Duodenal mucosa (tissue), 2 donors: Measurements from ENCODE around the gene TSHZ2.

Experiments used
- H3K27ac ChIP-seq: one replicate; pipeline ENCODE4 v1.7.0; 2013; ENCODE audit warnings: low read depth, low read length
- H3K27me3 ChIP-seq, 2 donors: one replicate each; pipeline ENCODE4 v1.7.0; 2013; ENCODE audit warnings: low read length in 2 of 2, control low read depth in 1 of 2; ENCODE audit not compliant: insufficient read depth in 2 of 2, control insufficient read depth in 1 of 2
- H3K36me3 ChIP-seq, 2 donors: one replicate each; pipeline ENCODE4 v1.7.0; 2013; ENCODE audit warnings: low read length in 2 of 2, control low read depth in 1 of 2; ENCODE audit not compliant: insufficient read depth in 2 of 2, control insufficient read depth in 1 of 2
- H3K4me1 ChIP-seq, 2 donors: one replicate each; pipeline ENCODE4 v1.7.0; 2013; ENCODE audit warnings: low read length in 2 of 2, control low read depth in 1 of 2; ENCODE audit not compliant: insufficient read depth in 2 of 2, control insufficient read depth in 1 of 2
- H3K4me3 ChIP-seq, 2 donors: one replicate each; pipeline ENCODE4 v1.7.0; 2013; ENCODE audit warnings: low read length in 2 of 2, low read depth in 1 of 2
- H3K9ac ChIP-seq, 2 donors: one replicate each; pipeline ENCODE4 v1.7.0; 2013; ENCODE audit warnings: low read length in 2 of 2, low read depth in 1 of 2
- H3K9me3 ChIP-seq, 2 donors: one replicate each; pipeline ENCODE4 v1.7.0; 2013; ENCODE audit warnings: low read length in 2 of 2, control low read depth in 1 of 2; ENCODE audit not compliant: control insufficient read depth in 1 of 2

The TSHZ2 gene

DNA sequence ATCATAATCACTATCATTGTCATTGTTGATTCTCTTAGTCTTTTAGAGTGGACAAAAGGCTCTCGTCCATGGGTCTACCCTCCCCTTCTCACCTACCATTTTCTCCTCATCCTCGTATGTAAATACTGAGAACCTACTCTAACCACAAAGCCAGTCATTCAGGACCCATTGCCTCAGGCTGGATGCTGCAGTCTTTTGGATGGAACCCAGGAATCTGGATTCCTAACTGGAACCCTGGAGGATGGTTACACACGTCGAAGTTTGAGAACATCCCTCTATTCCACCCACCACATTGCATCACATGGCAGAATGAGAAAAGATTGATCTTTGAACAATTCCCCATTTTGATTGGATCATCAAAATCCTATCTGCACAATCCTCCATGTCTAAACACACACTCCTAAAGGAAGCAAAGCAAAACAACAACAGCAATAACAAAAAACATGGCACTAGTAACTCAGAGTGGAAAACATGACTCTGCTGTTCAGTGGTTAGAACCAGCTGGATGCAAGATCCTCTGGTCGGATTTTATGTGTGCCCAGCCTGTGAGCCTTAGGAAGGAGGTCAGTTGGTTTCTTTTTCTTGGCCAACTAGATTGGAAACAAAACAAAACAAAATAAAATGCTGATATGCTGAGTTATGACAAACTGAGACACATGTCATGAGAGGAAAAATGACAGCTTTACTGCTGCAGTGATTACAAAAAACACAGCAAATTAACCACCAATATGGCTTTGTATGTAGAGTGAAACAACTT, 38.0 kb downstream of the TSHZ2 start:
- no peaks in the 10 kb centered on the region for H3K36me3 ChIP-seq
- H3K27me3 ChIP-seq, result no peaks in the 10 kb centered on the region
- no peak overlapping the region for H3K27ac ChIP-seq
- no peak overlapping the region for H3K9ac ChIP-seq
- H3K4me1 ChIP-seq, result no peaks in the 10 kb centered on the region
- no peak overlapping the region for H3K4me3 ChIP-seq
- peaks cover 3 to 5% of the 10 kb centered on the region in 2 donors for H3K9me3 ChIP-seq

DNA sequence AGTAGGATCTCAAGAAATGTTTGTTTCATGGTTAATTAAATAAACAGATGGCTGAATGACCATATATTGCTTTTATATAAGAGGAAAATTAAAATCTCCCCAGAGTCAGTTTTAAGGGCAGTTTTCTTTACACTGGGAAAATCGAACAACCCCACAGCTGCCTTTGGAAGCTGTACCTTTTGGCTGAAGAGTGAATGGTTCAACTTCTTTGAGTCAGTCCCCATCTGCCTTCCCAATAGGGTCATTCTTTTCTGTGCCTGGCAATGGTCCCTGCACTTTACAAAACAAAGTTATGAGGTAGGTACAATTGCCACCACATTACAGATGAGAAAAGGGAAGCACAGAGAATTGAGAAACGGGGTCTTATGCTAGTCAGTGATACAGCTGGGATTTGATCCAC, 39.5 kb downstream of the TSHZ2 start:
- Histone ChIP-seq H3K4me1 (no peaks in the 10 kb centered on the region), H3K9ac (no peak overlapping the region), H3K9me3 (peaks cover 3 to 5% of the 10 kb centered on the region in 2 donors), H3K36me3 (no peaks in the 10 kb centered on the region), H3K27me3 (no peaks in the 10 kb centered on the region), H3K4me3 (no peak overlapping the region), H3K27ac (no peak overlapping the region)

DNA sequence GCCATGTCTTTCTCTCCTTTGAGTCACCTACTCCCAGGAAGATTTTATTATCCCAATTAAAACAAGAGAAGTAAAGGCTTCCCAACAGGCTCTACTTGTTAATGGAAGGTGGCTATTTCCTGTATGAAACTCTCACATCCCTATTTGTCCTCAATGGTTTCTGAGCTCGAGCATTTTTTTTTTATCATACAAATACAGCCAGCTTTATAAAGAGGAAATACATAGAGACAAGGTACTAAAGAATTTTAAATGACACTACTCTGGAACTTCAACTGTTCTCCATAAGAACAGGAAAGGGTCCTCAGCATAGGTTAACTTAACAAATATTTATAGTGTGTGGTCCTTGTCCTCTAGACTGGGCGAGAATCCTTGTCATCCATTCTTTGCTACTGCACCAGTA, 41.0 kb downstream of the TSHZ2 start:
- Histone ChIP-seq H3K36me3 (no peaks in the 10 kb centered on the region), H3K9me3 (peaks cover 3 to 5% of the 10 kb centered on the region in 2 donors), H3K9ac (no peak overlapping the region), H3K4me3 (no peak overlapping the region), H3K4me1 (no peaks in the 10 kb centered on the region), H3K27me3 (no peaks in the 10 kb centered on the region), H3K27ac (no peak overlapping the region)

DNA sequence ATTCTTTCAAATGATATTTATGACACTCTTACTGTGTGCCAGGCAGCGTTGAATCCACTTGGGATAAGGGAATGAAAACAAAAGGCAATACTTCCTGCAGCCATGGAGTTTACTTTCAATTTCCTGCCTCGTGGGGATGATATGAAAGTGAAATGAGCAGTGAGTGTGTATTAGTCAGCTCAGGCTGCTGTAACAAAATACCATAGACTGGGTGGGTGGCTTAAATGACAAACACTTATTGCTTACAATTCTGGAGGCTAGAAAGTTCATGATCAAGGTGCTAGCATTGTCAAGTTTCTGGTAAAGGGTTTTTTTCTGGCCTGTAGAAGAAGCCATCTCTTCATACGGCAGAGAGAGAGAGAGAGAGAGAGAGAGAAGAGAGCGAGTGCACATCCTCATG, 41.7 kb downstream of the TSHZ2 start:
- H3K4me3 ChIP-seq, result no peak overlapping the region
- no peak overlapping the region for H3K27ac ChIP-seq
- H3K36me3 ChIP-seq, result no peaks in the 10 kb centered on the region
- no peak overlapping the region for H3K9ac ChIP-seq
- no peaks in the 10 kb centered on the region for H3K4me1 ChIP-seq
- H3K27me3 ChIP-seq, result no peaks in the 10 kb centered on the region
- H3K9me3 ChIP-seq, result peaks cover 3 to 5% of the 10 kb centered on the region in 2 donors

DNA sequence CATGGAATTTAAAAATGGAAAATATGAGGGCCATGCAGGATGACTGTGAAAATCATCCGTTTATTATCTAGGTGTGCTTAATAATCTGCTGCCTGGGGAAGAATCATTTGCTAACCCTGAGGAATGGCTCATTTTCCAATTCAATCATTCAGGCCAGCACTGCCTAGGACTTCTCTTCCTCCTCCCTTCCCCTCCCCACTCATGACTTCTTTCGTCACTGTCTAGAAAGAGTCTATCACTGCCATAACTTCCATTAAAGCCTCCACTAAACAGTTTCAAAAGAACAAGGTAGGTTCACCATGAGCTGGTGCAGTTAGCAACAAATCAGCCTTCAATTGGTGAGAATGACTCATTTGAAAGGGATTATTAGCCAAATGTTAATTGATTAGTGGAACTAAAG, 43.9 kb downstream of the TSHZ2 start:
- Histone ChIP-seq H3K9me3 (peaks cover 3 to 5% of the 10 kb centered on the region in 2 donors), H3K4me3 (no peak overlapping the region), H3K36me3 (no peaks in the 10 kb centered on the region), H3K27ac (no peak overlapping the region), H3K9ac (no peak overlapping the region), H3K4me1 (no peaks in the 10 kb centered on the region), H3K27me3 (no peaks in the 10 kb centered on the region)

DNA sequence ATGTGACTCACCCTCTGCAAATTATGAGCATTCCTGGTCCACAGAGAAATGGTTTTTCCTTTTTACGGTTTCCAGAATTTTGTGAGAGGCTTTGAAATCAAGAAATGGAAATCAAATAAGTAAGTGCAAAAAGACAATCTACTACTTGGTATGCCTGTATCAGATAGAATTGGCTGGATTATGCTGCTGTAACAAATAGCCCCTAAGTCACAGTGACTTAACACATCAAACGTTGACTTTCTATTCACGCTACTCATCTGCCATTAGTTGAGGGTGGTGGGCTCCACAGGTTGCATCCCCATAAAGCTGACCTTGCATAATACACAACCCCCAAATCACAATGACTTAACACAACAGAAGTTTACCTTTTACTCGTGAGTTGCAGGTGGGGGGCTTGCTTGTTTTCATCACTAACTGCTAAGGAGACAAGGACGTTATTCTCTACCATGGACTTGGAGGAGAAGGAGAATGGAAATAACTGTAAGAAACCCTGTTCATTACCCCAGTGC, 44.4 kb downstream of the TSHZ2 start:
- no peaks in the 10 kb centered on the region for H3K36me3 ChIP-seq
- H3K9ac ChIP-seq, result no peak overlapping the region
- no peak overlapping the region for H3K27ac ChIP-seq
- no peaks in the 10 kb centered on the region for H3K27me3 ChIP-seq
- H3K4me1 ChIP-seq, result no peaks in the 10 kb centered on the region
- H3K4me3 ChIP-seq, result no peak overlapping the region
- peaks cover 3 to 5% of the 10 kb centered on the region in 2 donors for H3K9me3 ChIP-seq

DNA sequence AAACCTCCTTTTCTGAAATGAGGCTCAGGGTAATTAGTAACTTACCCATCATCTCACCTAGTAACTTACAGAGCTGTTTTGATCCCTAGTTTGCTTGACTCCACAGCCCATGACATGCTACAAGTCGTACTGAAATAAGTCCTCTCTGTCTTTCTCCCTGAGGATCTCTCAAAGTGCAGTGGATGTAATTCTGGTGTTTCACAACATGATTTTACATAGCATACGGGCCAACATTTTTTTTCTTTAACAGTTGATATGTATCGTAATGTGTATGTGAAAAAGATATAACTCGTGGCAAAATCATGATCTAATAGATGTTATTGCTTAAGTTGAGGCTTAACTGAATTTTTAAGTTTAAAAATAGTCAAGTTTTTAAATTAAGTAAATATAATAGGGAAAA, 45.0 kb downstream of the TSHZ2 start:
- Histone ChIP-seq H3K4me3 (no peak overlapping the region), H3K9me3 (peaks cover 3 to 5% of the 10 kb centered on the region in 2 donors), H3K36me3 (no peaks in the 10 kb centered on the region), H3K27ac (no peak overlapping the region), H3K27me3 (no peaks in the 10 kb centered on the region), H3K9ac (no peak overlapping the region), H3K4me1 (no peaks in the 10 kb centered on the region)

DNA sequence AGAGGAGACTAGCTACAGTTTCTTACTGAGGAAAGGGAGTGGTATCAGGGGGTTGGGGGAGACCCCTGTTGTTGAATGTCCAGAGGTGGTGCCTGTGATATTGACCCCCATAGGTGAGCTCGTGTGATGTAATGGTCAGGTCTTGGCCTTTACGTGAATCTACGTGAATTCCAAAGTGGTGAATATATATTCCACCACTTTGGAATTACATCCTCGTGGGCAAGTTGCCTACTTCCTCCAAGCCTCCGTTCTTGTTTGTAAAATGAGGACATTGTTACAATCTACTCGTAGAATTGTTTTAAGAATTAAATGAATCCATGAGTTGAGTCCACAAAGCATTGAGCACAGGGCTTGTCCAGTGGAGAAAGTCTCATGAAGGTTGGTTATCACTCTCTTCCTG, 47.3 kb downstream of the TSHZ2 start:
- Histone ChIP-seq H3K27ac (no peak overlapping the region), H3K9me3 (no peaks in the 10 kb centered on the region), H3K9ac (no peak overlapping the region), H3K36me3 (no peaks in the 10 kb centered on the region), H3K4me3 (no peak overlapping the region), H3K27me3 (no peaks in the 10 kb centered on the region), H3K4me1 (no peaks in the 10 kb centered on the region)

DNA sequence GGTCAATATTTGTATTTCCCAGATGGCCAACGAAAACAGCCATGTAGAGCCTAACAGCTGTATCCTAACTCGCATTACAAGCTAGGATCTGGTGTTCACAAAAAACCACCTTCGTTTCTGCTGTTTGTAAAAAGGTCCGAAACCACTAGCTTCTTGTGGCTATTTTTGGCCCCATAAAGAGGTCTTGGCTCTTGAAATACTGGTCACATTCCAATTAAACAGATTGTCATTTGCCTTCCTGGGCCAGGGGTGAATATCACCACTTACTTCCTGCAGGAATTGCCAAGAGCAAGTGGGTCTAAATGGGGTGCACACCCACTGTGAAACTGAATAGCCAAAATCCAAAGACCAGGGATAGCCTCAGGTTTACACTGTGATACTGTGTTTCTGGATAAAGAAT, 48.2 kb downstream of the TSHZ2 start:
- Histone ChIP-seq H3K4me3 (no peak overlapping the region), H3K36me3 (no peaks in the 10 kb centered on the region), H3K27me3 (no peaks in the 10 kb centered on the region), H3K4me1 (no peaks in the 10 kb centered on the region), H3K9ac (no peak overlapping the region), H3K9me3 (no peaks in the 10 kb centered on the region), H3K27ac (no peak overlapping the region)

DNA sequence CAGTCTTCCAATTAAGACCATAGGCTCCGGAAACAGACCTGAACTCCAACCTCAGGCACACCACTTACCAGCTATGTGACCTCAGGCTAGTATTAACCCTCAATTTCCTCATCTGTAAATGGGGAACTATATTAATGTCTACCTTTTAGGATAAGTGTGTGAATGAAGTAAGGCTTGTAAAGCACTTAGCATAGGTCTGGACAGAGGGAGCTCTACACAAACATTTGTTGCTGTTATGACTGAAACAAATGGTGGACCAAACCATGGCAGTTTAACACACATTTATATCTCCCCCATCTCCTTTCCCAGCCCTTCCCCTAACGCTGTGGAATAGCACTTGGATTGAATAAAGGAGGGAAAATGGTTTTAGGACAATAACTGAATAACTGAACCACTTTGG, 48.7 kb downstream of the TSHZ2 start:
- Histone ChIP-seq H3K4me1 (no peaks in the 10 kb centered on the region), H3K9ac (no peak overlapping the region), H3K4me3 (no peak overlapping the region), H3K9me3 (no peaks in the 10 kb centered on the region), H3K27me3 (no peaks in the 10 kb centered on the region), H3K27ac (no peak overlapping the region), H3K36me3 (no peaks in the 10 kb centered on the region)
